ENCODE measurements around the gene CERCAM.

DNA sequence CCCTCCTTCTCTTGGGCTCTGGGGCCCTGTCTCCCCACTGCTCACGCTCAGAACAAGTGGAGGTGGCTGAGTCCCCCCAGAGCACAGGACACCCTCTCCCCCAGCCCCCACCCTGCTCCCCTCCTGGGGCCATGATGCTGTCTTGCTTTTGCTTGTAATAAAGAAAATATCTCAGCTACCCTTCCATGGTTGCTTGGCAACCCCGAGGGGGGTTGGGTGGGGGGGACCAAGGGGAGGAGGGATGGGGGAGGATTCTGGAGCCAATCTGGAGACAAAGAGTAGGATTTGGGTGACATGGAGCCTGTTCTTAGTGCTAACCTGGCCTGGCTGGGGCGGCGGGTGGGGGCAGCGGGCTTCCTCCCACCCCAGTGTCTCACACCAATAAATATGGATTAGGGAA lies 16.1 kb upstream of the CERCAM start:
- TF ChIP-seq, protein P1, sequence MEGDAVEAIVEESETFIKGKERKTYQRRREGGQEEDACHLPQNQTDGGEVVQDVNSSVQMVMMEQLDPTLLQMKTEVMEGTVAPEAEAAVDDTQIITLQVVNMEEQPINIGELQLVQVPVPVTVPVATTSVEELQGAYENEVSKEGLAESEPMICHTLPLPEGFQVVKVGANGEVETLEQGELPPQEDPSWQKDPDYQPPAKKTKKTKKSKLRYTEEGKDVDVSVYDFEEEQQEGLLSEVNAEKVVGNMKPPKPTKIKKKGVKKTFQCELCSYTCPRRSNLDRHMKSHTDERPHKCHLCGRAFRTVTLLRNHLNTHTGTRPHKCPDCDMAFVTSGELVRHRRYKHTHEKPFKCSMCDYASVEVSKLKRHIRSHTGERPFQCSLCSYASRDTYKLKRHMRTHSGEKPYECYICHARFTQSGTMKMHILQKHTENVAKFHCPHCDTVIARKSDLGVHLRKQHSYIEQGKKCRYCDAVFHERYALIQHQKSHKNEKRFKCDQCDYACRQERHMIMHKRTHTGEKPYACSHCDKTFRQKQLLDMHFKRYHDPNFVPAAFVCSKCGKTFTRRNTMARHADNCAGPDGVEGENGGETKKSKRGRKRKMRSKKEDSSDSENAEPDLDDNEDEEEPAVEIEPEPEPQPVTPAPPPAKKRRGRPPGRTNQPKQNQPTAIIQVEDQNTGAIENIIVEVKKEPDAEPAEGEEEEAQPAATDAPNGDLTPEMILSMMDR (IDR thresholded peaks at IDR 0.05): no peak
- TF ChIP-seq POLR2A (IDR thresholded peaks at IDR 0.05): no peak
- TF ChIP-seq POLR2AphosphoS5 (IDR thresholded peaks at IDR 0.05): no peak
